ENCODE measurements around the gene FBXO21. TPM values are rescaled to one million over a fixed set of nuclear protein-coding genes. Genes with fewer than 3 reads are reported as not detected.
"Not testable (repeated sequence)": the region's sequence is repeated elsewhere in the genome, so short reads cannot be mapped to it uniquely, and the experiment has no call there.

FBXO21 gene
- polyA plus RNA-seq, 3 donors: 7.7 to 19.1 (median 17.2) TPM

- Mint-ChIP-seq H3K9me3 (peaks cover 0 to 11% (median 0%) of the 10 kb centered on the region in 7 donors), H3K4me1 (peaks cover 14% of the 10 kb centered on the region), H3K4me3 (no peak overlapping the region), H3K36me3 (peaks cover 37 to 56% of the 10 kb centered on the region in 2 donors), H3K27me3 (ENCODE audit: low read depth in 3 of 3) (peaks cover 12 to 24% (median 20%) of the 10 kb centered on the region in 3 donors), H3K27ac (no peak overlapping the region)
- Histone ChIP-seq H3K79me2 (ENCODE audit: insufficient read depth, low read length) (peaks cover 6% of the 10 kb centered on the region), H3K27ac (ENCODE audit: low read depth in 1 of 2, low read length in 2 of 2) (no peak overlapping the region), H3K4me1 (ENCODE audit: control insufficient read depth in 1 of 2, insufficient read depth in 2 of 2, low read length in 2 of 2) (peaks cover 12 to 17% of the 10 kb centered on the region in 2 donors), H3K9ac (ENCODE audit: insufficient read depth, low read length, poor library complexity, severe bottlenecking) (no peak overlapping the region), H3K27me3 (ENCODE audit: control insufficient read depth in 2 of 2, insufficient read depth in 2 of 2, low read length in 2 of 2) (peaks cover 8 to 16% of the 10 kb centered on the region in 2 donors), H3K4me2 (replicated peaks; ENCODE audit: extremely low read depth, low read length, poor library complexity, severe bottlenecking) (no peak overlapping the region), H3K36me3 (replicated peaks in 1 of 2; ENCODE audit: control insufficient read depth in 1 of 2, insufficient read depth in 2 of 2, low read length in 2 of 2) (peaks cover 25 to 48% of the 10 kb centered on the region in 2 donors), H2AFZ (ENCODE audit: insufficient read depth, low read depth, low read length, poor library complexity, severe bottlenecking) (no peak overlapping the region), H4K20me1 (ENCODE audit: insufficient read depth, low read length) (no peaks in the 10 kb centered on the region), H3K4me3 (replicated peaks in 1 of 3; ENCODE audit: low read depth in 2 of 3, low read length in 3 of 3) (no peak overlapping the region), H3K9me3 (replicated peaks in 1 of 2; ENCODE audit: control insufficient read depth in 1 of 2, insufficient read depth in 1 of 2, low read length in 2 of 2) (peaks cover 0 to 2% of the 10 kb centered on the region in 2 donors)
- intact Hi-C loops (cut with micrococcal nuclease): no loop called here
- DNase-seq: no peak
- WGBS (ENCODE audit: insufficient coverage): no CpG with 5 or more reads among the region's 4 CpGs
- TF ChIP-seq, protein P1, sequence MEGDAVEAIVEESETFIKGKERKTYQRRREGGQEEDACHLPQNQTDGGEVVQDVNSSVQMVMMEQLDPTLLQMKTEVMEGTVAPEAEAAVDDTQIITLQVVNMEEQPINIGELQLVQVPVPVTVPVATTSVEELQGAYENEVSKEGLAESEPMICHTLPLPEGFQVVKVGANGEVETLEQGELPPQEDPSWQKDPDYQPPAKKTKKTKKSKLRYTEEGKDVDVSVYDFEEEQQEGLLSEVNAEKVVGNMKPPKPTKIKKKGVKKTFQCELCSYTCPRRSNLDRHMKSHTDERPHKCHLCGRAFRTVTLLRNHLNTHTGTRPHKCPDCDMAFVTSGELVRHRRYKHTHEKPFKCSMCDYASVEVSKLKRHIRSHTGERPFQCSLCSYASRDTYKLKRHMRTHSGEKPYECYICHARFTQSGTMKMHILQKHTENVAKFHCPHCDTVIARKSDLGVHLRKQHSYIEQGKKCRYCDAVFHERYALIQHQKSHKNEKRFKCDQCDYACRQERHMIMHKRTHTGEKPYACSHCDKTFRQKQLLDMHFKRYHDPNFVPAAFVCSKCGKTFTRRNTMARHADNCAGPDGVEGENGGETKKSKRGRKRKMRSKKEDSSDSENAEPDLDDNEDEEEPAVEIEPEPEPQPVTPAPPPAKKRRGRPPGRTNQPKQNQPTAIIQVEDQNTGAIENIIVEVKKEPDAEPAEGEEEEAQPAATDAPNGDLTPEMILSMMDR (IDR thresholded peaks at IDR 0.05): no peak
These were observed 2.8 kb downstream of the FBXO21 start for GRCh38 chr12:117187421-117187820.

DNA sequence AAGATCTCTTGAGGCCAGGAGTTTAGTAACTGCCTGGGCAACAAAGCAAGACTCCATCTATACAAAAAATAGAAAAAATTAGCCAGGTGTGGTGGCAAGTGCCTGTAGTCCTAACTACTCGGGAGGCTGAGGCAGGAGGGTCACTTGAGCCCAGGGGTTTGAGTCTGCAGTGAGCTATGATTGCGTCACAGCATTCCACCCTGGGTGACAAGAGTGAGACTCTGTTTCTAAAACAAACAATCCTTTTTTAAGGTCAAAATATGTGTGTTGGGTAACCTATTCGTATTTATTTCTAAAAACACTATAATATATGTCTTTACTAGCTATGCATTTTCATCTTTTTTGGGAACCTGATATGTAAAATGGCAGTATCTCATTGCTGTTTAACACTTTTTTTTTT lies 7.4 kb downstream of the FBXO21 start:
- intact Hi-C loops (cut with micrococcal nuclease): no loop called here
- Mint-ChIP-seq H3K9me3 (peaks cover 0 to 12% (median 3%) of the 10 kb centered on the region in 7 donors), H3K27me3 (ENCODE audit: low read depth in 3 of 3) (no peaks in the 10 kb centered on the region), H3K36me3 (peaks cover 65 to 89% of the 10 kb centered on the region in 2 donors), H3K4me3 (no peak overlapping the region), H3K27ac (no peak overlapping the region), H3K4me1 (no peaks in the 10 kb centered on the region)
- Histone ChIP-seq H3K4me2 (replicated peaks; ENCODE audit: extremely low read depth, low read length, poor library complexity, severe bottlenecking) (no peak overlapping the region), H3K36me3 (replicated peaks in 1 of 2; ENCODE audit: control insufficient read depth in 1 of 2, insufficient read depth in 2 of 2, low read length in 2 of 2) (peaks cover 33 to 90% of the 10 kb centered on the region in 2 donors), H3K9ac (ENCODE audit: insufficient read depth, low read length, poor library complexity, severe bottlenecking) (no peak overlapping the region), H3K4me3 (replicated peaks in 1 of 3; ENCODE audit: low read depth in 2 of 3, low read length in 3 of 3) (no peak overlapping the region), H2AFZ (ENCODE audit: insufficient read depth, low read depth, low read length, poor library complexity, severe bottlenecking) (no peak overlapping the region), H3K9me3 (replicated peaks in 1 of 2; ENCODE audit: control insufficient read depth in 1 of 2, insufficient read depth in 1 of 2, low read length in 2 of 2) (peaks cover 4 to 5% of the 10 kb centered on the region in 2 donors), H3K27ac (ENCODE audit: low read depth in 1 of 2, low read length in 2 of 2) (no peak overlapping the region), H3K27me3 (ENCODE audit: control insufficient read depth in 2 of 2, insufficient read depth in 2 of 2, low read length in 2 of 2) (no peaks in the 10 kb centered on the region), H3K4me1 (ENCODE audit: control insufficient read depth in 1 of 2, insufficient read depth in 2 of 2, low read length in 2 of 2) (no peaks in the 10 kb centered on the region), H3K79me2 (ENCODE audit: insufficient read depth, low read length) (no peaks in the 10 kb centered on the region), H4K20me1 (ENCODE audit: insufficient read depth, low read length) (no peaks in the 10 kb centered on the region)
- DNase-seq: no peak
- TF ChIP-seq, protein P1 (IDR thresholded peaks at IDR 0.05): no peak
- no CpG with 5 or more reads among the region's 3 CpGs for WGBS (ENCODE audit: insufficient coverage)

DNA sequence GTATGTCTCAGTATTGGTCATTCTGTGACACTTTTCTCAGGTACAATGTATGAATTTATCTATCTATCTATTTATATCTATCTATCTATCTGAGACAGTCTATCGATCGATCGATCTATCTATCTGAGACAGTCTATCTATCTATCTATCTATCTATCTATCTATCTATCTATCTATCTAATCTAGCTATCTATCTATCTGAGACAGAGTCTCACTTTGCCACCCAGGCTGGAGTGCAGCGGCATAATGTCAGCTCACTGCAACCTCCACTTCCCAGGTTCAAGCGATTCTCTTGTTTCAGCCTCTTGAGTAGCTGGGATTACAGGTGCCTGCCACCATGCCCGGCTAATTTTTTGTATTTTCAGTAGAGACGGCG lies 8.8 kb downstream of the FBXO21 start:
- H3K27ac Mint-ChIP-seq; H3K27me3 Mint-ChIP-seq (ENCODE audit: low read depth in 3 of 3); intact Hi-C loops (cut with micrococcal nuclease); H3K4me1 Mint-ChIP-seq; DNase-seq; H3K9me3 ChIP-seq (replicated peaks in 1 of 2; ENCODE audit: control insufficient read depth in 1 of 2, insufficient read depth in 1 of 2, low read length in 2 of 2); H3K9ac ChIP-seq (ENCODE audit: insufficient read depth, low read length, poor library complexity, severe bottlenecking); H3K27ac ChIP-seq (ENCODE audit: low read depth in 1 of 2, low read length in 2 of 2); H3K4me1 ChIP-seq (ENCODE audit: control insufficient read depth in 1 of 2, insufficient read depth in 2 of 2, low read length in 2 of 2); H3K4me3 Mint-ChIP-seq; H3K79me2 ChIP-seq (ENCODE audit: insufficient read depth, low read length); H2AFZ ChIP-seq (ENCODE audit: insufficient read depth, low read depth, low read length, poor library complexity, severe bottlenecking); H4K20me1 ChIP-seq (ENCODE audit: insufficient read depth, low read length); H3K4me2 ChIP-seq (replicated peaks; ENCODE audit: extremely low read depth, low read length, poor library complexity, severe bottlenecking); H3K27me3 ChIP-seq (ENCODE audit: control insufficient read depth in 2 of 2, insufficient read depth in 2 of 2, low read length in 2 of 2); H3K4me3 ChIP-seq (replicated peaks in 1 of 3; ENCODE audit: low read depth in 2 of 3, low read length in 3 of 3): not testable (repeated sequence)
- Mint-ChIP-seq H3K9me3 (peaks cover 0 to 12% (median 3%) of the 10 kb centered on the region in 7 donors), H3K36me3 (peaks cover 67 to 90% of the 10 kb centered on the region in 2 donors)
- H3K36me3 ChIP-seq (replicated peaks in 1 of 2; ENCODE audit: control insufficient read depth in 1 of 2, insufficient read depth in 2 of 2, low read length in 2 of 2): peaks cover 36 to 95% of the 10 kb centered on the region in 2 donors
- WGBS (ENCODE audit: insufficient coverage): 100% methylated on average over 2 of the region's 8 CpGs
